B cell (primary cell): ENCODE data around the gene FBN1. TPM values are rescaled to one million over a fixed set of nuclear protein-coding genes. Genes with fewer than 3 reads are reported as not detected.

Source experiments
- ATAC-seq: fragments of 200-7000 bp; cut with Tn5 transposase; one replicate; pipeline ENCODE4 v1.10.0; 2021; ENCODE audit warnings: low read depth, mild to moderate bottlenecking, moderate number of reproducible peaks, moderate library complexity
- CTCF ChIA-PET: fragments of 350-600 bp; sonication (Branson Sonifier 250); formaldehyde crosslinking; loops from one replicate; lab custom pipeline; 2021; ENCODE audit warnings: antibody characterized with exemption, inconsistent platforms; lab: Charles Lee
- POLR2A ChIA-PET: fragments of 350-600 bp; sonication (Branson Sonifier 250); formaldehyde crosslinking; loops from one replicate; lab custom pipeline; 2021; ENCODE audit warnings: antibody characterized with exemption; lab: Charles Lee
- DNase-seq: peaks from one replicate; pipeline ENCODE4 v3.0.0; 2013
- H2AFZ ChIP-seq: 2 replicates; pipeline ENCODE4 v1.6.1; 2012; ENCODE audit warnings: mild to moderate bottlenecking, low read depth, low read length; ENCODE audit not compliant: insufficient read depth, poor library complexity, severe bottlenecking
- H3K27ac ChIP-seq, 2 donors: 1 replicate in 1 of 2; 2 replicates in 1 of 2; pipeline ENCODE4 v1.5.1; 2012 to 2013; ENCODE audit warnings: low read length in 2 of 2, mild to moderate bottlenecking in 2 of 2, moderate library complexity in 1 of 2
- H3K27me3 ChIP-seq, 4 experiments: fragments of 200-600 bp in 1 of 4; sonication (generic) in 1 of 4; replicated peaks in 1 of 4; 1 replicate in 2 of 4; 2 replicates in 2 of 4; pipeline versions ENCODE4 v1.6.1 to v1.7.0; 2013 to 2016; ENCODE audit warnings: low read length in 3 of 4, mild to moderate bottlenecking in 2 of 4, mixed read lengths in 1 of 4, moderate library complexity in 1 of 4; ENCODE audit not compliant: insufficient read depth in 4 of 4, control insufficient read depth in 3 of 4; ENCODE audit errors: control extremely low read depth in 1 of 4
- H3K36me3 ChIP-seq, 2 experiments: replicated peaks in 1 of 2; 1 replicate in 1 of 2; 2 replicates in 1 of 2; pipeline versions ENCODE4 v1.6.1 to v1.7.1; 2013; ENCODE audit warnings: low read length in 1 of 2; ENCODE audit not compliant: insufficient read depth in 2 of 2, control insufficient read depth in 1 of 2; ENCODE audit errors: control extremely low read depth in 1 of 2, extremely low read depth in 1 of 2
- H3K4me1 ChIP-seq, 2 donors: fragments of 200-600 bp in 1 of 2; sonication (generic) in 1 of 2; 1 replicate in 1 of 2; 2 replicates in 1 of 2; pipeline versions ENCODE4 v1.5.1 to v1.6.1; 2013 to 2017; ENCODE audit warnings: low read length in 2 of 2; ENCODE audit not compliant: control insufficient read depth in 2 of 2, insufficient read depth in 2 of 2
- H3K4me2 ChIP-seq: replicated peaks from 2 replicates; pipeline ENCODE3; 2012; ENCODE audit warnings: mild to moderate bottlenecking, low read depth, low read length; ENCODE audit not compliant: poor library complexity, severe bottlenecking
- H3K4me3 ChIP-seq, 5 experiments: fragments of 200-600 bp in 1 of 5; sonication (generic) in 1 of 5; 1 replicate in 3 of 5; 2 replicates in 2 of 5; pipeline versions ENCODE4 v1.5.1 to v1.7.0; 2011 to 2016; ENCODE audit warnings: low read length in 4 of 5, mild to moderate bottlenecking in 4 of 5, low read depth in 2 of 5, control low read depth in 1 of 5, moderate library complexity in 1 of 5; ENCODE audit not compliant: insufficient read depth in 1 of 5; ENCODE audit errors: control extremely low read depth in 1 of 5, extremely low read depth in 1 of 5
- H3K79me2 ChIP-seq: fragments of 200-600 bp; sonication (generic); one replicate; pipeline ENCODE4 v1.6.0; 2016; ENCODE audit warnings: low read length; ENCODE audit not compliant: control insufficient read depth, insufficient read depth
- H3K9ac ChIP-seq: fragments of 200-600 bp; sonication (generic); 2 replicates; pipeline ENCODE4 v1.6.1; 2017; ENCODE audit warnings: mild to moderate bottlenecking, low read length, moderate library complexity
- H3K9me3 ChIP-seq, 3 donors: one replicate each; pipeline versions ENCODE4 v1.6.1 to v1.7.1; 2013; ENCODE audit warnings: low read length in 2 of 3; ENCODE audit not compliant: control insufficient read depth in 2 of 3, insufficient read depth in 1 of 3; ENCODE audit errors: control extremely low read depth in 1 of 3
- H4K20me1 ChIP-seq: 2 replicates; pipeline ENCODE4 v1.6.0; 2012; ENCODE audit warnings: mild to moderate bottlenecking, low read length; ENCODE audit not compliant: insufficient read depth, control insufficient read depth, poor library complexity, severe bottlenecking
- H3K27ac Mint-ChIP-seq: one replicate; pipeline ENCODE4 v1.8.0; 2021; ENCODE audit warnings: mixed read lengths
- H3K27me3 Mint-ChIP-seq: one replicate; pipeline ENCODE4 v1.8.0; 2021; ENCODE audit warnings: mixed read lengths
- H3K4me1 Mint-ChIP-seq: one replicate; pipeline ENCODE4 v1.8.0; 2021; ENCODE audit warnings: mixed read lengths
- H3K4me3 Mint-ChIP-seq: one replicate; pipeline ENCODE4 v1.8.0; 2021; ENCODE audit warnings: mixed read lengths
- H3K9me3 Mint-ChIP-seq: one replicate; pipeline ENCODE4 v1.8.0; 2022; ENCODE audit warnings: mixed read lengths; ENCODE audit not compliant: insufficient read depth
- EZH2 ChIP-seq: IDR thresholded peaks from 2 replicates; pipeline ENCODE4 v1.6.1; 2012; ENCODE audit warnings: borderline replicate concordance, low read depth, mild to moderate bottlenecking, moderate library complexity, low read length; ENCODE audit not compliant: insufficient read depth, poor library complexity, severe bottlenecking
- WGBS: methylation state at CpG from one replicate; pipeline ENCODE4 v1.1.5; 2013; ENCODE audit warnings: missing lambda C conversion rate; ENCODE audit not compliant: insufficient coverage; 5-methylcytosine and 5-hydroxymethylcytosine counted together
- intact Hi-C: fragments of 100-400 bp; cut with micrococcal nuclease; formaldehyde crosslinking; loops from one replicate; pipeline ENCODE4 v1.10.0; 2022
- polyA plus RNA-seq: library from polyadenylated mRNA; depleted of rRNA; stranded (reverse); fragments of >200 nt; gene quantifications from 2 replicates; pipeline ENCODE4 v1.2.3, GENCODE V29; 2012
- total RNA-seq, 2 donors: library from RNA; stranded (reverse); fragments of 120-200 nt in 1 of 2; gene quantifications; 1 replicate in 1 of 2; 2 replicates in 1 of 2; pipeline versions ENCODE4 v1.2.3 to v1.2.4, GENCODE V29; 2013 to 2022
- TF ChIP-seq, protein P1 (sequence below): fragments of 200-600 bp; IDR thresholded peaks from one replicate; pipeline ENCODE4 v1.8.0; 2022; ENCODE audit warnings: antibody characterized with exemption, mild to moderate bottlenecking

The FBN1 gene
- total and polyA plus RNA-seq, 2 donors (not counting 1 experiment from before 2014, with no cell fraction given) = 0.15 to 0.25 TPM

DNA sequence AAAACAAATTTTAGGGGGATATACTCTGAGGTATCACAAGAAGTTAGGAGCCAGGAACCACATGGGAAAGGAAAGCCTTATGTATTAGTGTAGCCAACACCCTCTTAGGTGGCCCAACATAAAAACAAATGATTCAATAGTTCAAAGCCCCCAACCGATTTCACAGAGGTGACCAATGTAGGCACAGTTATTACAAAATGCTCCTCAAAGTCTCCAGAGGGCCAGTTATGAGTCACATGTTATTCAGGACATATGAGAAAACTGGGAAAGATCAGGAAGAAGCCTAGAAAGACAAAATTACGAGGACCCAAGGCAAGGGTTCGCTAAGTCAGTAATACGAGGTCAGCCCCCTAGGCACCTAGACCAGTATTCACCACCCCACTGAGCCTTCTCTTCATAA lies 29.9 kb upstream of the FBN1 start:
- no peak for ATAC-seq
- intact Hi-C loops = no loop called here

DNA sequence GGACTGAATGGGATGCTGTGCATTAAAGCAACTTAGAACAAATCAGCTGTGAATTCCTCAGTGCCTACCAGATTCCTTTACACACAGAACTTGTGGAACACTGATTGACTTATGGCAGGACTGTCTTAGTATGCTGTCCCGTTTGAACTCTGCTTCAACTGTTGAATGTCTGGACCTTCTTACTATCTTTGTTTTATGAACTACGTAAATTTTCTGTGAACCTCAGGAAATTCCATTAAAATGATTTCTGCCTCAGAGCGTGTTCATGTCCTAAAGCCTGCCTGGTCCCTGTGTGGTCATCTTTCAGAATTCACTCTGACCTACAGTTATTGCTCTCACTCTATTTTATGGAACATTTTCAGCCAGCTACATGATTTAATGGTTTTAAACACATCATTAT lies 29.4 kb upstream of the FBN1 start:
- Histone ChIP-seq H3K4me3 (no peak overlapping the region), H4K20me1 (no peaks in the 10 kb centered on the region), H3K27ac (no peak overlapping the region), H3K27me3 (no peaks in the 10 kb centered on the region), H3K9me3 (no peaks in the 10 kb centered on the region), H3K4me2 (no peak overlapping the region), H3K4me1 (no peaks in the 10 kb centered on the region), H3K36me3 (no peaks in the 10 kb centered on the region), H3K9ac (no peak overlapping the region), H2AFZ (no peak overlapping the region), H3K79me2 (no peaks in the 10 kb centered on the region)
- H3K27ac Mint-ChIP-seq = no peak overlapping the region
- no peaks in the 10 kb centered on the region for H3K9me3 Mint-ChIP-seq
- H3K4me1 Mint-ChIP-seq = no peaks in the 10 kb centered on the region
- ATAC-seq (no peak), DNase-seq (no peak)
- POLR2A ChIA-PET = no interaction called here
- H3K4me3 Mint-ChIP-seq = no peak overlapping the region
- CTCF ChIA-PET = no interaction called here
- 67% methylated on average over 3 of the region's 3 CpGs for WGBS
- no peak for TF ChIP-seq EZH2
- TF ChIP-seq, protein P1, sequence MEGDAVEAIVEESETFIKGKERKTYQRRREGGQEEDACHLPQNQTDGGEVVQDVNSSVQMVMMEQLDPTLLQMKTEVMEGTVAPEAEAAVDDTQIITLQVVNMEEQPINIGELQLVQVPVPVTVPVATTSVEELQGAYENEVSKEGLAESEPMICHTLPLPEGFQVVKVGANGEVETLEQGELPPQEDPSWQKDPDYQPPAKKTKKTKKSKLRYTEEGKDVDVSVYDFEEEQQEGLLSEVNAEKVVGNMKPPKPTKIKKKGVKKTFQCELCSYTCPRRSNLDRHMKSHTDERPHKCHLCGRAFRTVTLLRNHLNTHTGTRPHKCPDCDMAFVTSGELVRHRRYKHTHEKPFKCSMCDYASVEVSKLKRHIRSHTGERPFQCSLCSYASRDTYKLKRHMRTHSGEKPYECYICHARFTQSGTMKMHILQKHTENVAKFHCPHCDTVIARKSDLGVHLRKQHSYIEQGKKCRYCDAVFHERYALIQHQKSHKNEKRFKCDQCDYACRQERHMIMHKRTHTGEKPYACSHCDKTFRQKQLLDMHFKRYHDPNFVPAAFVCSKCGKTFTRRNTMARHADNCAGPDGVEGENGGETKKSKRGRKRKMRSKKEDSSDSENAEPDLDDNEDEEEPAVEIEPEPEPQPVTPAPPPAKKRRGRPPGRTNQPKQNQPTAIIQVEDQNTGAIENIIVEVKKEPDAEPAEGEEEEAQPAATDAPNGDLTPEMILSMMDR = no peak
- intact Hi-C loops = no loop called here
- H3K27me3 Mint-ChIP-seq = peaks cover 5% of the 10 kb centered on the region

More for the DNA sequence above, 29.9 kb upstream of the FBN1 start:
- no peaks in the 10 kb centered on the region for H4K20me1 ChIP-seq
- H3K9me3 ChIP-seq = no peaks in the 10 kb centered on the region
- H3K4me3 ChIP-seq = no peak overlapping the region
- TF ChIP-seq, protein P1 = no peak
- TF ChIP-seq EZH2 = no peak
- no peak overlapping the region for H3K4me2 ChIP-seq
- ChIA-PET POLR2A (no interaction called here), CTCF (no interaction called here)
- H3K27me3 ChIP-seq = no peaks in the 10 kb centered on the region
- H3K9ac ChIP-seq = no peak overlapping the region
- Mint-ChIP-seq H3K4me1 (no peaks in the 10 kb centered on the region), H3K9me3 (no peaks in the 10 kb centered on the region), H3K4me3 (no peak overlapping the region), H3K27ac (no peak overlapping the region), H3K27me3 (no peaks in the 10 kb centered on the region)
- no peak overlapping the region for H3K27ac ChIP-seq
- H3K36me3 ChIP-seq = no peaks in the 10 kb centered on the region
- no peak overlapping the region for H2AFZ ChIP-seq
- 95% methylated on average over 4 of the region's 4 CpGs for WGBS
- H3K4me1 ChIP-seq = no peaks in the 10 kb centered on the region
- DNase-seq = no peak
- no peaks in the 10 kb centered on the region for H3K79me2 ChIP-seq
